ENCODE results near the gene GLT8D2.
"Not testable (repeated sequence)": the region's sequence is repeated elsewhere in the genome, so short reads cannot be mapped to it uniquely, and the experiment has no call there.

Gene GLT8D2

DNA sequence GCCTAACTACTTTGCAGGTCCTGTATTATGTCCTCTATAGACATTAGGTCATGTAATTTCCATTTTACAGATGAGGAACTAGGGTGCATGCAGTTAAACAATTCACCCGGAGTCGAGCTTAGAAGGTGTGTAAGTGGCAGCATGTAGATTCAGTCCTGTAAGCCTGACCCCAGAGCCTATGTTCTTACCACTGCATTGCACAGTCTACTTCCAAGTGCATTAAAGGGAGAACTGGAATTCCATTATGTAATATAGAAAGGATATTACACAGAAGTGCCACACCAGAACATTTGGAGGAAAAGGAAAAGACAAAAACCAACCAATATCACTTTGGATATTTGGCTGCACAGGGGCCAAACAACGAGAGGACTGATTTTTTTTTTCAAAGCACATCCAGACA is 1.2 kb downstream of the GLT8D2 start:
- no peaks in the 10 kb centered on the region for H3K9me3 Mint-ChIP-seq
- peaks cover 27% of the 10 kb centered on the region for H3K27me3 Mint-ChIP-seq (ENCODE audit: low read depth, poor library complexity)

DNA sequence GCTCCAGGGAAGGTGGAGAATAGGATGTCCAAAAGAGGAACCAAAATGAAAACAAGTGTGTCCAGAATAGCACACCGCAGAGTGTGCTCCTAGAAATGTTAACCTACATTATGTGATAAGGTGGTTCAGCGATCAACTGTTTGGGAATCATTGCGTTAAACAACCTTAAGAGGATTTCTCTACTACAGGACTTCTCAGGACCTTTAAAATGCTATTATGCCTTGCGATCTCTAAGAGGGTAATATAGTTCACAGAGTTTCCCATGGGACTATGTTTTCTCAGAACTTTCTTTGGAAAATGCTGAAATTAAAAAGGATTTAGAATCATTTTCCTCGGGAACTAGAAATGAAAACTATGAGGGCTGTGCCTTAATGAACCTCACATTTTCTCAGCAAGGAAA is 1.8 kb downstream of the GLT8D2 start:
- TF ChIP-seq, protein P1, sequence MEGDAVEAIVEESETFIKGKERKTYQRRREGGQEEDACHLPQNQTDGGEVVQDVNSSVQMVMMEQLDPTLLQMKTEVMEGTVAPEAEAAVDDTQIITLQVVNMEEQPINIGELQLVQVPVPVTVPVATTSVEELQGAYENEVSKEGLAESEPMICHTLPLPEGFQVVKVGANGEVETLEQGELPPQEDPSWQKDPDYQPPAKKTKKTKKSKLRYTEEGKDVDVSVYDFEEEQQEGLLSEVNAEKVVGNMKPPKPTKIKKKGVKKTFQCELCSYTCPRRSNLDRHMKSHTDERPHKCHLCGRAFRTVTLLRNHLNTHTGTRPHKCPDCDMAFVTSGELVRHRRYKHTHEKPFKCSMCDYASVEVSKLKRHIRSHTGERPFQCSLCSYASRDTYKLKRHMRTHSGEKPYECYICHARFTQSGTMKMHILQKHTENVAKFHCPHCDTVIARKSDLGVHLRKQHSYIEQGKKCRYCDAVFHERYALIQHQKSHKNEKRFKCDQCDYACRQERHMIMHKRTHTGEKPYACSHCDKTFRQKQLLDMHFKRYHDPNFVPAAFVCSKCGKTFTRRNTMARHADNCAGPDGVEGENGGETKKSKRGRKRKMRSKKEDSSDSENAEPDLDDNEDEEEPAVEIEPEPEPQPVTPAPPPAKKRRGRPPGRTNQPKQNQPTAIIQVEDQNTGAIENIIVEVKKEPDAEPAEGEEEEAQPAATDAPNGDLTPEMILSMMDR (IDR thresholded peaks at IDR 0.05): no peak
- Mint-ChIP-seq H3K9me3 (no peaks in the 10 kb centered on the region), H3K36me3 (ENCODE audit: low read depth) (no peaks in the 10 kb centered on the region), H3K27ac (no peak overlapping the region), H3K4me3 (peak overlapping the region; percentile 88), H3K4me1 (peaks cover 38% of the 10 kb centered on the region), H3K27me3 (ENCODE audit: low read depth, poor library complexity) (peaks cover 27% of the 10 kb centered on the region)
- DNase-seq: no peak

More for the DNA sequence above, 1.2 kb downstream of the GLT8D2 start:
- peak overlapping the region; percentile 88 for H3K4me3 Mint-ChIP-seq
- no peak overlapping the region for H3K27ac Mint-ChIP-seq
- TF ChIP-seq, protein P1 (IDR thresholded peaks at IDR 0.05): no peak
- no peaks in the 10 kb centered on the region for H3K36me3 Mint-ChIP-seq (ENCODE audit: low read depth)
- no peak for DNase-seq
- H3K4me1 Mint-ChIP-seq: peaks cover 38% of the 10 kb centered on the region

DNA sequence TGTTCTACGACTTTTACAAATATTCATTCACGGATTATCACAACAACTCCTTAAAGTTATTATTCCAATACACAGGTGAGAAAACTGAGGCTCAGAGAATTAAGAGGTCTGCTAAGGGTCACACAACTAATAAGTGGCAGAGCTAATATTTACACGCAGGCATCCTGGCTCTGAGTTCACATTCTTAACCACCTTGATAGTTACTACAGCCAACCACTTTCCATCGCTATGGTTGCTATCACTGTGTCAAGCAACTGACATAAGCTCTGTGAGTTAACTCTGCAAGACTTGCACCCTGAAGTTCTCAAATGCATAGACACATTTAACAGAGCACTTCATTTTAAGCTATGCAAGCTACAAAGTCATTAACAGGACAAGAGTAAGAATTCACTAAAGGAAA is 3.7 kb downstream of the GLT8D2 start:
- H3K27me3 Mint-ChIP-seq (ENCODE audit: low read depth, poor library complexity): peaks cover 23% of the 10 kb centered on the region
- peaks cover 38% of the 10 kb centered on the region for H3K4me1 Mint-ChIP-seq
- TF ChIP-seq, protein P1 (IDR thresholded peaks at IDR 0.05): no peak
- H3K9me3 Mint-ChIP-seq: no peaks in the 10 kb centered on the region
- no peak overlapping the region for H3K27ac Mint-ChIP-seq
- no peak for DNase-seq
- no peak overlapping the region for H3K4me3 Mint-ChIP-seq
- H3K36me3 Mint-ChIP-seq (ENCODE audit: low read depth): no peaks in the 10 kb centered on the region

DNA sequence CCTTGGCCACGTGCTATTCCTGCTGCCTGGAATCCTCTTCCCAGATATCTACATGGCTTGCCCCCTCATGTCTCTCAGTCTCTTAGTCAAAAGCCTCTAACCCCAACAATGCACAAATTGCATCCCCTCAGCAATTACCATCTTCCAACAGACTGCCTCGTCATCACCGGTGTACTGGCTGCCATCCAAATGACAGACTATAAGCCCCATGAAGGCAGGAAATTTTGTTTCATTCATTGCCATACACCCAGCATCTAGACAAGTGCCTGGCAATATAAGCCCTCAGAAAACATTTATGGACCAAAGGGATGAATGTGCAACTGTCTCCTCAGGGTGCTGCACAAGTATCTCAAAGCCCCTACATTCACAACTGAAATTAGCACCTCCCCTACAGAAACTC is 5.8 kb downstream of the GLT8D2 start:
- H3K4me1 Mint-ChIP-seq: peaks cover 25% of the 10 kb centered on the region
- TF ChIP-seq, protein P1 (IDR thresholded peaks at IDR 0.05): no peak

DNA sequence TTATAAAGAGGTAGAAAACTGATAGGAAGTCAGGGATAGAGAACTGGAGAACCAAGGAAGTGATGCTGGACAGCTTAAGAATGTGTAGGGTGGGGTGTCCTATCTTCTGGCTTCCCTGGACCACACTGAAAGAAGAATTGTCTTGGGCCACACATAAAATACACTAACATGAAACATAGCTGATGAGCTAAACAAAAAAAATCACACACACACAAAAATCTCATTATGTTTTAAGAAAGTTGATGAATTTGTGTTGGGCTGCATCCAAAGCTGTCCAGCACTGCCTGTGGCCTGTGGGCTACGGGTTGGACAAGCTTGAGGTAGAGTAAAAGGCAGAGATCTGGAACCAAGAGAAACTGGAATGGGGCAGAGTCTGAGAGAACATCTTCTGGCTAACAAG is 7.4 kb downstream of the GLT8D2 start:
- no peak overlapping the region for H3K4me3 Mint-ChIP-seq
- H3K9me3 Mint-ChIP-seq: peaks cover 8% of the 10 kb centered on the region
- peaks cover 18% of the 10 kb centered on the region for H3K27me3 Mint-ChIP-seq (ENCODE audit: low read depth, poor library complexity)
- no peak for DNase-seq
- H3K4me1 Mint-ChIP-seq: peaks cover 14% of the 10 kb centered on the region
- no peak overlapping the region for H3K27ac Mint-ChIP-seq
- TF ChIP-seq, protein P1 (IDR thresholded peaks at IDR 0.05): no peak
- H3K36me3 Mint-ChIP-seq (ENCODE audit: low read depth): no peaks in the 10 kb centered on the region

More for the DNA sequence above, 5.8 kb downstream of the GLT8D2 start:
- peaks cover 12% of the 10 kb centered on the region for H3K27me3 Mint-ChIP-seq (ENCODE audit: low read depth, poor library complexity)
- DNase-seq: no peak
- peak overlapping the region; percentile 49 for H3K27ac Mint-ChIP-seq
- H3K4me3 Mint-ChIP-seq: peak overlapping the region; percentile 6
- no peaks in the 10 kb centered on the region for H3K36me3 Mint-ChIP-seq (ENCODE audit: low read depth)
- H3K9me3 Mint-ChIP-seq: peaks cover under 1% of the 10 kb centered on the region

DNA sequence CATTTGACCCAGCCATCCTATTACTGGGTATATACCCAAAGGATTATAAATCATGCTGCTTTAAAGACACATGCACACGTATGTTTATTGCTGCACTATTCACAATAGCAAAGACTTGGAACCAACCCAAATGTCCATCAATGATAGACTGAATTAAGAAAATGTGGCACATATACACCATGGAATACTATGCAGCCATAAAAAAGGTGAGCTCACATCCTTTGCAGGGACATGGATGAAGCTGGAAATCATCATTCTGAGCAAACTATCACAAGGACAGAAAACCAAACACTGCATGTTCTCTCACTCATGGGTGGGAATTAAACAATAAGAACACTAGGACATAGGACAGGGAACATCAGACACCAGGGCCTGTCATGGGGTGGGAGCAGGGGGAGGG is 10.2 kb downstream of the GLT8D2 start:
- Mint-ChIP-seq H3K9me3 (peaks cover 27% of the 10 kb centered on the region), H3K27me3 (ENCODE audit: low read depth, poor library complexity) (peaks cover 28% of the 10 kb centered on the region)
- not testable (repeated sequence) for H3K27ac Mint-ChIP-seq; H3K4me1 Mint-ChIP-seq; H3K36me3 Mint-ChIP-seq (ENCODE audit: low read depth); H3K4me3 Mint-ChIP-seq; DNase-seq

DNA sequence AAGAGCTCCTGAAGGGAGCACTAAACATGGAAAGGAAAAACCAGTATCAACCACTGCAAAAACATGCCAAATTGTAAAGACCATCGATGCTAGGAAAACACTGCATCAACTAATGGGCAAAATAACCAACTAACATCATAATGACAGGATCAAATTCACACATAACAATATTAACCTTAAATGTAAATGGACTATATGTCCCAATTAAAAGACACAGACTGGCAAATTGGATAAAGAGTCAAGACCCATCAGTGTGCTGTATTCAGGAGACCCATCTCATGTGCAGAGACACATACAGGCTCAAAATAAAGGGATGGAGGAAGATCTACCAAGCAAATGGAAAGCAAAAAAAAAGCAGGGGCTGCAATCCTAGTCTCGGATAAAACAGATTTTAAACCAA is 13.8 kb downstream of the GLT8D2 start:
- not testable (repeated sequence) for DNase-seq; H3K4me1 Mint-ChIP-seq; H3K36me3 Mint-ChIP-seq (ENCODE audit: low read depth); H3K4me3 Mint-ChIP-seq
- peaks cover 32% of the 10 kb centered on the region for H3K9me3 Mint-ChIP-seq
- peaks cover 21% of the 10 kb centered on the region for H3K27me3 Mint-ChIP-seq (ENCODE audit: low read depth, poor library complexity)
- H3K27ac Mint-ChIP-seq: peak overlapping the region; percentile 53

DNA sequence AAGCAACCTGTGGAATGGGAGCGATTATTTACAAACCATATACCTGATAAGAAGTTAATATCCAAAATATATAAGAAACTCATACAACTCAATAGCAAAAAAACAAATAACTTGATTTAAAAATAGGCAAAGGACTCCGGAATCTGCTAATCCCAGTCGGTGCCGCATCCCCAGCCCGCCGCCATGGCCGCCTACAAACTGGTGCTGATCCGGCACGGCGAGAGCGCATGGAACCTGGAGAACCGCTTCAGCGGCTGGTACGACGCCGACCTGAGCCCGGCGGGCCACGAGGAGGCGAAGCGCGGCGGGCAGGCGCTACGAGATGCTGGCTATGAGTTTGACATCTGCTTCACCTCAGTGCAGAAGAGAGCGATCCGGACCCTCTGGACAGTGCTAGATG is 19.4 kb downstream of the GLT8D2 start:
- peaks cover 14% of the 10 kb centered on the region for H3K9me3 Mint-ChIP-seq
- not testable (repeated sequence) for H3K4me1 Mint-ChIP-seq; H3K27me3 Mint-ChIP-seq (ENCODE audit: low read depth, poor library complexity); DNase-seq; H3K36me3 Mint-ChIP-seq (ENCODE audit: low read depth); H3K4me3 Mint-ChIP-seq; H3K27ac Mint-ChIP-seq

Measured in nephron progenitor cell (in vitro differentiated cells).